H1 (cell line): Measurements from ENCODE around the gene FARS2. TPM values are rescaled to one million over a fixed set of nuclear protein-coding genes. Genes with fewer than 3 reads are reported as not detected.

Experiments
- CTCF ChIA-PET: fragments of 300-600 bp; sonication (Branson Sonifier 250); formaldehyde crosslinking; loops from one replicate; lab custom pipeline; 2021; ENCODE audit not compliant: partially characterized antibody; lab: Charles Lee
- POLR2A ChIA-PET: fragments of 300-600 bp; sonication (Branson Sonifier 250); formaldehyde crosslinking; loops from one replicate; lab custom pipeline; 2021; ENCODE audit warnings: inconsistent platforms; ENCODE audit not compliant: partially characterized antibody; lab: Charles Lee
- DNase-seq, 2 experiments: peaks; one replicate each; pipeline versions ENCODE4 v3.0.0 to v3.0.0-alpha.2; 2010 to 2022; ENCODE audit warnings: low spot score in 2 of 2, low read depth in 1 of 2, mixed read lengths in 1 of 2
- FAIRE-seq: peaks from 2 replicates; lab custom pipeline; 2011; peaks lifted over from hg19 to GRCh38; lab: Jason Lieb, UNC
- H2AFZ ChIP-seq: 2 replicates; pipeline ENCODE4 v1.8.1; 2012; ENCODE audit warnings: low read length, inconsistent platforms
- H2AK5ac ChIP-seq: 2 replicates; pipeline ENCODE4 v1.6.1; 2013; ENCODE audit warnings: low read depth, low read length
- H2BK120ac ChIP-seq: replicated peaks from 2 replicates; pipeline ENCODE3; 2013; ENCODE audit warnings: low read depth, low read length, inconsistent platforms
- H2BK12ac ChIP-seq: 2 replicates; pipeline ENCODE4 v1.6.1; 2013; ENCODE audit warnings: low read depth, low read length
- H2BK15ac ChIP-seq: 2 replicates; pipeline ENCODE4 v1.6.1; 2013; ENCODE audit warnings: low read length
- H2BK20ac ChIP-seq: 2 replicates; pipeline ENCODE4 v1.6.1; 2013; ENCODE audit warnings: low read length
- H2BK5ac ChIP-seq: 2 replicates; pipeline ENCODE4 v1.6.1; 2013; ENCODE audit warnings: low read depth, low read length
- H3K14ac ChIP-seq: 2 replicates; pipeline ENCODE4 v1.6.1; 2013; ENCODE audit warnings: inconsistent platforms; ENCODE audit not compliant: insufficient read length
- H3K18ac ChIP-seq: 2 replicates; pipeline ENCODE4 v1.6.1; 2013; ENCODE audit warnings: low read length; ENCODE audit errors: extremely low read depth
- H3K23ac ChIP-seq: 2 replicates; pipeline ENCODE4 v1.6.1; 2013; ENCODE audit warnings: inconsistent platforms; ENCODE audit not compliant: insufficient read length
- H3K23me2 ChIP-seq: 2 replicates; pipeline ENCODE4 v1.6.1; 2013; ENCODE audit warnings: low read depth, low read length
- H3K27ac ChIP-seq: 2 replicates; pipeline ENCODE4 v1.6.1; 2011; ENCODE audit warnings: low read depth, low read length, inconsistent platforms
- H3K27me3 ChIP-seq, 4 experiments: replicated peaks in 1 of 4; 1 replicate in 1 of 4; 2 replicates in 3 of 4; pipeline versions ENCODE4 v1.6.1 to v1.8.1; 2011 to 2013; ENCODE audit warnings: low read length in 3 of 4, mild to moderate bottlenecking in 3 of 4, inconsistent platforms in 2 of 4, mixed read lengths in 2 of 4, moderate library complexity in 1 of 4; ENCODE audit not compliant: control insufficient read depth in 3 of 4, insufficient read depth in 3 of 4; ENCODE audit errors: extremely low read depth in 1 of 4
- H3K36me3 ChIP-seq, 4 experiments: 2 replicates each; pipeline versions ENCODE4 v1.6.1 to v1.8.1; 2011 to 2013; ENCODE audit warnings: mild to moderate bottlenecking in 4 of 4, low read length in 3 of 4, moderate library complexity in 2 of 4, control low read depth in 1 of 4, inconsistent platforms in 1 of 4; ENCODE audit not compliant: insufficient read depth in 4 of 4, control insufficient read depth in 2 of 4
- H3K4ac ChIP-seq: replicated peaks from 2 replicates; pipeline ENCODE3; 2013; ENCODE audit warnings: low read length, low read depth, mixed read lengths, inconsistent platforms; ENCODE audit not compliant: insufficient read length
- H3K4me1 ChIP-seq, 4 experiments: replicated peaks in 1 of 4; 1 replicate in 1 of 4; 2 replicates in 3 of 4; pipeline versions ENCODE4 v1.6.1 to v1.8.1; 2011 to 2013; ENCODE audit warnings: low read length in 3 of 4, inconsistent platforms in 2 of 4, mixed read lengths in 1 of 4; ENCODE audit not compliant: insufficient read depth in 4 of 4, control insufficient read depth in 3 of 4
- H3K4me2 ChIP-seq, 2 experiments: 2 replicates each; pipeline versions ENCODE4 v1.6.1 to v1.8.1; 2011 to 2013; ENCODE audit warnings: low read depth in 2 of 2, low read length in 2 of 2, control low read depth in 1 of 2, inconsistent platforms in 1 of 2, mild to moderate bottlenecking in 1 of 2; ENCODE audit not compliant: insufficient read depth in 1 of 2
- H3K4me3 ChIP-seq, 4 experiments: fragments of 200-600, 300-600 bp in 1 of 4; sonication (generic), shearing (Covaris generic), sonication (Bioruptor Twin) in 1 of 4; 2 replicates each; pipeline versions ENCODE4 v1.5.1 to v1.8.1; 2011 to 2016; ENCODE audit warnings: low read length in 4 of 4, low read depth in 3 of 4, control low read depth in 2 of 4, inconsistent platforms in 2 of 4, mild to moderate bottlenecking in 2 of 4, mixed read lengths in 1 of 4, moderate library complexity in 1 of 4; ENCODE audit not compliant: insufficient read depth in 2 of 4; ENCODE audit errors: extremely low read depth in 1 of 4
- H3K56ac ChIP-seq: replicated peaks from 2 replicates; pipeline ENCODE3; 2013; ENCODE audit warnings: low read depth, mild to moderate bottlenecking, mixed read lengths, low read length, inconsistent platforms; ENCODE audit not compliant: insufficient read length
- H3K79me1 ChIP-seq: 2 replicates; pipeline ENCODE4 v1.6.1; 2013; ENCODE audit warnings: low read depth, low read length, control low read depth
- H3K79me2 ChIP-seq, 2 experiments: 2 replicates each; pipeline versions ENCODE4 v1.6.1 to v1.8.1; 2012 to 2013; ENCODE audit warnings: low read length in 2 of 2, mild to moderate bottlenecking in 2 of 2, inconsistent platforms in 1 of 2; ENCODE audit not compliant: insufficient read depth in 2 of 2, control insufficient read depth in 1 of 2
- H3K9ac ChIP-seq, 4 experiments: replicated peaks in 1 of 4; 1 replicate in 1 of 4; 2 replicates in 3 of 4; pipeline versions ENCODE4 v1.6.1 to v1.8.1; 2011 to 2013; ENCODE audit warnings: low read depth in 3 of 4, low read length in 3 of 4, control low read depth in 2 of 4, mild to moderate bottlenecking in 2 of 4, moderate library complexity in 2 of 4, inconsistent platforms in 1 of 4; ENCODE audit errors: extremely low read depth in 1 of 4
- H3K9me3 ChIP-seq, 2 experiments: 2 replicates each; pipeline versions ENCODE4 v1.6.1 to v1.8.1; 2012 to 2013; ENCODE audit warnings: mild to moderate bottlenecking in 2 of 2, moderate library complexity in 2 of 2, control low read depth in 1 of 2, inconsistent platforms in 1 of 2, low read depth in 1 of 2, low read length in 1 of 2, mixed read lengths in 1 of 2; ENCODE audit not compliant: insufficient read depth in 2 of 2
- H4K20me1 ChIP-seq, 2 experiments: replicated peaks in 1 of 2; 2 replicates each; pipeline versions ENCODE3 to v1.8.1; 2011 to 2013; ENCODE audit warnings: inconsistent platforms in 2 of 2, low read length in 2 of 2, mild to moderate bottlenecking in 1 of 2; ENCODE audit not compliant: insufficient read depth in 2 of 2, control insufficient read depth in 1 of 2
- H4K5ac ChIP-seq: 2 replicates; pipeline ENCODE4 v1.6.1; 2013; ENCODE audit warnings: low read length, low read depth, mixed read lengths, inconsistent platforms; ENCODE audit not compliant: insufficient read length
- H4K8ac ChIP-seq: 2 replicates; pipeline ENCODE4 v1.8.0; 2013; ENCODE audit warnings: mild to moderate bottlenecking, moderate library complexity, low read length, inconsistent platforms; ENCODE audit not compliant: insufficient read depth; ENCODE audit errors: extremely low read depth
- H4K91ac ChIP-seq: replicated peaks from 2 replicates; pipeline ENCODE3; 2013; ENCODE audit warnings: low read length, mixed read lengths, inconsistent platforms; ENCODE audit not compliant: insufficient read length
- BRCA1 ChIP-seq: IDR thresholded peaks from 2 replicates; pipeline ENCODE4 v1.6.1; 2012; ENCODE audit warnings: low read depth, low read length, improper control_type of control experiment
- EGR1 ChIP-seq: IDR thresholded peaks from 2 replicates; pipeline ENCODE4 v1.6.1; 2011; ENCODE audit warnings: low read depth, low read length, borderline replicate concordance
- RFX5 ChIP-seq: IDR thresholded peaks from 2 replicates; pipeline ENCODE4 v1.6.1; 2011; ENCODE audit warnings: low read depth, low read length, improper control_type of control experiment, borderline replicate concordance
- SIRT6 ChIP-seq: IDR thresholded peaks from one replicate; pipeline ENCODE4 v1.7.1; 2012; ENCODE audit warnings: low read length, inconsistent platforms
- WGBS, 2 experiments: shearing (Covaris generic) in 1 of 2; methylation state at CpG; one replicate each; pipeline versions ENCODE4 v1.1.6 to v1.1.7; 2013 to 2015; ENCODE audit warnings: low lambda C conversion rate in 2 of 2, mixed read lengths in 2 of 2, inconsistent platforms in 1 of 2, low coverage in 1 of 2, missing lambda C conversion rate in 1 of 2; ENCODE audit not compliant: insufficient replicate concordance in 2 of 2, insufficient coverage in 1 of 2, insufficient read length in 1 of 2; ENCODE audit errors: extremely low coverage in 1 of 2, missing lambda C conversion rate in 1 of 2; 5-methylcytosine and 5-hydroxymethylcytosine counted together
- polyA plus RNA-seq, 7 experiments: library from polyadenylated mRNA; depleted of rRNA in 3 of 7; stranded (reverse) in 5 of 7; unstranded in 2 of 7; fragments of >200 nt in 5 of 7; fragments of 200-250 nt in 2 of 7; gene quantifications; 1 replicate in 5 of 7; 2 replicates in 1 of 7; 4 replicates in 1 of 7; pipeline versions ENCODE4 v1.2.1 to v1.2.3, GENCODE V29; 2011 to 2013; ENCODE audit warnings: missing spikeins in 2 of 7, mixed read lengths in 2 of 7
- total RNA-seq: library from RNA; stranded (reverse); fragmentation: NEBNext Ultra II Directional; extraction: Animal tissue kit (Norgen Biotek cat#: 25700); gene quantifications from 2 replicates; pipeline ENCODE4 v1.2.1, GENCODE V29; 2021

FARS2 gene
- total and polyA plus RNA-seq, 2 of the 8 experiments (the other 6 are each of a cell fraction or from before 2014, with no cell fraction given): 11.7 to 14.4 TPM

GRCh38 chr6:5693225-5694145 lies 432.2 kb downstream of the FARS2 start:
- Histone ChIP-seq H4K91ac (no peak overlapping the region), H2BK12ac (no peak overlapping the region), H3K4ac (no peak overlapping the region), H4K20me1 (no peaks in the 10 kb centered on the region), H3K4me3 (no peak overlapping the region), H3K23me2 (no peaks in the 10 kb centered on the region), H3K14ac (no peak overlapping the region), H3K79me2 (no peaks in the 10 kb centered on the region), H3K56ac (no peak overlapping the region), H2AFZ (no peak overlapping the region), H3K23ac (no peak overlapping the region), H2BK20ac (no peak overlapping the region), H3K4me1 (no peaks in the 10 kb centered on the region), H3K4me2 (no peak overlapping the region), H2BK15ac (no peak overlapping the region), H2BK5ac (no peak overlapping the region), H3K9me3 (peaks cover 12 to 14% of the 10 kb centered on the region in 2 experiments; a peak in 3 of 4 replicates), H3K36me3 (no peaks in the 10 kb centered on the region), H3K27me3 (no peaks in the 10 kb centered on the region), H3K18ac (no peak overlapping the region), H3K27ac (no peak overlapping the region), H4K5ac (no peak overlapping the region), H3K9ac (no peak overlapping the region), H3K79me1 (no peaks in the 10 kb centered on the region), H2AK5ac (no peak overlapping the region), H2BK120ac (no peak overlapping the region), H4K8ac (no peak overlapping the region)
- 93% methylated on average over 13 of the region's 13 CpGs; no CpG with 5 or more reads in 1 of the 2 experiments for WGBS, 2 experiments
- ChIA-PET POLR2A (no interaction called here), CTCF (interaction anchor here (1.1 kb wide), 1 partner anchor 20 kb away, joined by 3 read pairs; no protein-coding TSS in a partner anchor)
- FAIRE-seq (no peak), DNase-seq (no peak)
- TF ChIP-seq SIRT6 (no peak), RFX5 (no peak), BRCA1 (no peak), EGR1 (no peak)
